Measurements from ENCODE around the gene RNH1.
A peak's percentile ranks its signal among the peaks of the same experiment; 100 is the strongest.

- TF ChIP-seq CTCF (IDR thresholded peaks at IDR 0.05; ENCODE audit: low read depth, low read length, poor library complexity, severe bottlenecking) (peak; percentile 59), EZH2phosphoT487 (IDR thresholded peaks at IDR 0.05; ENCODE audit: borderline replicate concordance, low read length) (no peak)
Observed at GRCh38 chr11:554428-555226, 47.6 kb upstream of the RNH1 start.
